GM21390 (cell line): ENCODE measurements around the gene DCAKD.

ENCODE experiments used
- ATAC-seq: cut with Tn5 transposase; IDR thresholded peaks from one replicate; pipeline ENCODE4 v1.9.1; 2021; ENCODE audit not compliant: unreplicated experiment

DCAKD gene

DNA sequence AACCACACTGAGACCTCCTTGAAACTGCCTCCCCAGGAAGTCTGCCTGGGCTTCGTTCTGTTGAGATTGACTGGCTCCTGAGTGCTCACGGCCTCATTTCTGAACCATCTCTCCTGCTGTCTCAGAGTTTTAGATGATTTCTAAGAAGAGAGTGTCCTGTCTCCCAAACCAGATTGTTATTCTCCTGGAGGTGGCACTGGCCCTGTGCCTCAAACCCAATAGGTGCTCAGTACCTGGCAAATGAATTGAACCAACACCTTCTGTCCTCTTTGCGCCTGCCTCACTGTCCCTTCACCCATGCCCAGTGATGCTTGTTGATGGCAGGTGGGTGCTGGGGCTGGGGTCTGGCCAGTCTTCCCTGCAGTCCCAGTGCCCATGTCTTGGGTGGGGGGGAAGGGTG, 47.0 kb downstream of the DCAKD start:
- ATAC-seq, result no peak

DNA sequence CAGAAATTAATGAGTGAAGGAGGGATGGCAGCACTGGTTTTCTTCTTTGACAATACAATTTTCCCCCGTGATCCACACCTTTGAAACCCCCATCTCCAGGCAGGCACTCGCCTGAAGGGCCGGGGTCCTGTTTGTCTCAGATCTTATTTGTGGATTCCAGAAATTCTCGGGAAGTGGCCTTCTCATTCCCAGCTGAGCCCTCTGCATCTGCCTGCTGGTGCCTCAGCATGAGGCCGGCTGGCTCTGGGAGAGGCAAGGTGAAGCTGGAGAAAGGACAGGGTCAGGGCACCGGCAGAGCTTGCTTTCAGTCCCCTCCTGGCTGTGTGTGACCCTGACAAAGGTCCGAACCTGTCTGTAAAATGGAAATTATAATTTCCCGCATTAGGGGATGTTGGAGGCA, 47.6 kb downstream of the DCAKD start:
- no peak for ATAC-seq

DNA sequence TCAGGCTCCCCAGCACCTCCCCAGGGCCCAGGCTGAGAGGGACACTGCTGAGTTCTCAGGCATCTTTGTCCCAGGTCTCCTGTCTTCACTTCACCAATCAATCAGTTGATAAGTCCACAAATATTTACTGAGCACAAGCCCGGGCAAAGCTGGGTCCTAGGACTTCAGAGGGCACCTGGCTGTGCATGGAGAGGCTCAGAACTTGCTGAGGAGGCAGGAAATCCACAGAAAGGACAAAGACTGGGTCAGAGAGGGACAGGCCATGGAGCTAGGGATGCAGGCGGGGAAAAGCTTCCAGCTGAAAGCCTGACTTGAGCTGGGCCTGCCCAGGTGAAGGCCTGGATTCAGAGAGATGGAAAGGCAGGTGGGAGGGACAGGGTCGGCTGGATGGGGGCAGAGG, 50.1 kb downstream of the DCAKD start:
- ATAC-seq, result no peak

DNA sequence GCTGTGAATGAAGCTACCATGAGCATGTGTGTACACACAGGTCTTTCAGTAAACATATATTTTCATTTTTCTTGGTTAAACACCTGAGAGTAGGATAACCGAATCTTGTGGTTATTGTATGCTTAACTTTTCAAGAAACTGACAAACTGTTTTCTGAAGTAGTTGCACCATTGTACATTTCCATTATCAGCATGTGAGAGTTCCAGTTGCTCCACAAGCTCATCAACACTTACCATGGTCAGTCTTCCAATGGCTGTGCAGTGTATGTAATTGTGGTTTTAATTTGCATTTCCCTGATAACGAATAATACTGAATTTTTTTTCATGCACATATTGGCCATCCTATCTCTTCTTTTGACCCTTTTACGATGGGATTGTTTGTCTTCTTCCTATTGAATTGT, 52.0 kb downstream of the DCAKD start:
- ATAC-seq, result no peak

DNA sequence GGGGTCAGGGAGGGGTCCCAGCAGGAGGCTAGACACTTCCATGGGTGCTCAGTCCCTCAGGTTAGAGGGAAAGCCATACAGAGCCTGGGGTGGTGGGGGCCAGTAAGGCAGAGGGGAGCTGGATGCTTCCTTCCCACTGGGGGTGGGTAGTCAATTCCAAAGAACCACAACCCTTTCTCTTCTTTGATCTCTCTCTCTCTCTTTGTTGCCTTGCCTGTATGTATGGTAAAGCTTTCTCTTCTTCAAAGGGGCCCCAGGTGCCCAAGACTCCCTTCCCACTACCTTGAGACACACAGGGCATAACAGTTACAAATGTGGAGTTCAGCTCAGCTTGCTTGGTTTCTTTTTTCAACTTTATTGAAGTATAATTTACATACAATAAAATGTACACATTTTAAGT, 52.8 kb downstream of the DCAKD start:
- ATAC-seq, result no peak

DNA sequence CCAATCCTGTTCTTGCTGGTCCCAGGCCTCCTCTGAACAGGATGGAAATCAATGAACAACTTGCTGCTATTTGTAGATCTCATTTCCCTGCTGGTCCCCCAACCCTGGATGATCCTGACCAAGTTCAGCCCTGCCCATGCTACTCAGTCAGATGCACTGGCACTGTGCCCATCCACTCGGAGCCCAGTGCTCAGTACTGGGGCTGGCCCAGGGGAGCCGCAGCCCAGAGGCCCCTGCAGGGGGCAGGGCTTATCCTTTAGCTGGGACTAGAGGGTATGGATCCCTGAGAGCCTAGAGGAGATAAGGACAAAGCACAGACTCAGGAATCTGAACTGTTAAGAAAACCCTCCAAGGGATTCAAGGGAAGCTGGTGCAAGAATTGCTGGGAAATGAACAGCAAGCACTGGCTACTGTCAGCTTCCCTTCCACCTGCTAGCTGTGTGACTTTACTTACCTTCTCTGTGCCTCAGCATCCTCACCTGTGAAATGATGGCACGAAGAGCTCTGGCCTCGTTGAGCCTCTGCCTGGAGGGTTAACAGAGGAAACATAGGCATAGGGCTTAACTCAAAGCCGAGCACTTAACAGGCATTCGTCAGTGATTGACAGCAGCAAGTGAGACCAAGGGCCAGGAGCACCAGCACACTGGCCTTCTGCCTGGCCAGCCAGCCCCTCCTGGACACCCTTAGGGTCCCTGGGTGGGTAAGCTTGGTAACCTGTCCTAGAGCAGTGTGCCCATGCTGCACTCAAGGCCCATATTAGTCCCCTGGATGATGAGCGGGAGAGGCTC, 53.5 kb downstream of the DCAKD start:
- no peak for ATAC-seq

DNA sequence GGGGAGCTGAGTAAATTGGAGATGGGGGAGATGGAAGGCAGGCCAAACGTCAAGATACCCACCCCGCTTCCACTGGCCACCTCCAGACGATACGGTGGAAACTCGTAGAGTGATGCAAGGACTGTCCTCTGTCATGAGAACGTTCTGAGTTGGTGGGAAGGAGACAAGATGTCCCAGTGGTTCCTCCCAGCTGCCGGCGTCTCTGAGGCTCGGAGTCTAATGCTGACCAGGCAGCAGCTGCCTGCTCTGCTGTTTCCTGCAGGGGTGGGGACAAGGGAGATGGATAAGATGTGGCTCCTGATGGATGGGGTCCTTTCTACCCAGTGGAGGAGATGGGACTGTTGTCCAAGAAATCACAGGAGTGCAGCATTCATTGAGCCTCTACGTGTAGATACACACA, 55.1 kb downstream of the DCAKD start:
- ATAC-seq, result no peak

DNA sequence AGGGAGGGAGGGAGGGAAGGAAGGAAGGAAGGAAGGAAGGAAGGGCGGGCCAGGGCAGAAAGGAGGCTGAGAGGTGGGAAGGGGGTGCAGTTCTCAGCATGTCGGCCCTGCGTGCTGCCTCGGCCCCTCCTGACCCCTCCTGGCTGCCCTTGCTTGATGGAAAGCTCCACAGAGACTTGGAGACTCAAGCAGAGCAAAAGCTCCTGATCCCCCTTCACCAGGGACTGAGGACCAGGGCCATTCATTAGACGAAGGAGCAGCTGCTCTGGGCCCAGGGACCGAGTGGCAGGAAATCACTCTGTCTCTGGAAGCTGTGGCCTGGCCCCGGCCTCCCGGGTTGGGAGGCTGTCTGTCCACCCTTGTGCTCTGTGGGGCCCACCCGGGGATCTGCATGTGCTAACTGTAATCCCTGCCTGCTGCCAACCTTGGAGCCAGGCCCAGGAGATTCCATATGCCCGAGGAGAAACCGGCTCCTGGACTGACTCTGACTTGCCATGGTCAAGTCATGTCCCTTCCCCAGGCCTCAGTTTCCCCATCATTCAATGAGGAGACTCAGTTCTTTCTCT, 55.9 kb downstream of the DCAKD start:
- no peak for ATAC-seq

DNA sequence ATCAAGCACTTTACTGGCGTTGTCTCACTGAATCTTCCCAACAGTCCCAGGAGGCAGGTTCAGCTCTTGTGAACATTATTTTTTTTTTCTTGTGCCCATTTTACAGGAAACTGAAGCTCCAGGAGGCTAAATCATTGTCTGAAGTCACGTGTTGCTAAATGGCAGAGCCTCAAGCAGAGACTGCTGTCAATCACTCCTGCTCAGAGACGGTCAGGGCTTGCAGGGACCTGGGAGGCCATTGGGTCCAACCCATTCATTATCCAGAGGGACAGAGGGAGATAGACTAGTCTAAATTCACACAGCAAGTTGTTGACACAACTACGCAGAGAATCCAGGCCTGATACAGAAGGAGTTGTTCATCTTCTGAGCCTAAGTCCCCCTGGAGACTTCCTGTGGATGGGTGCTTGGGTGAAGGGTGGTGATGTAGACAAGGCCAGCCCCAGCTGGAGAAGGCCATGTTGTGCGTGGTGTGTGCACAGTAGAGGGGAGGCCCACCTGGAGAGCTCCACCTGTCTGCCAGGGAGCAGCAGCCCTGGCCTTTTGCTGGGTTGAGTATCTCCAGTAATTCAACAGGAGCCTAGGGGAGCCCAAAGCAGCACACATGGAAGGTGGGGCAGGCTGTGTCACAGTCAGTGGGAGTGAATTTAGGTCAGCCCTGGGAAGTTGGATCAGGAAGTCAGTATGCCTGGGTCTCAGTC, 59.0 kb downstream of the DCAKD start:
- ATAC-seq, result no peak

DNA sequence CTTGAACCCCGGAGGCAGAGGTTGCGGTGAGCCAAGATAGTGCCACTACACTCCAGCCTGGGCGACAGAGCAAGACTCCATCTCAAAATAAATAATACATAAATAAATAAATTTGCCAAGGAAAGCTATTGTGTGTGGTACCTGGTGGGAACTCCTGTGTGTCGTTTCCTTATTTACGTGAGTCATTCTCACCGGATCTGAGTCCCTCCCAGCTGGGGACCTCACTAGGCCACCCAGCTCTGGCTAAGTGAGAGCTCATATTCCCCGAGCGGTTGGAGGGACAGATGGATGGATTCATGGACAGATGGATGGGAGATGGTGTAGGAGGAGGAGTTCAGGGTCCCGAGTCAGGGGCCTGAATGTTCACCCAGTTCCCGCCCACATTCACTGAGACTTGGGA, 60.4 kb downstream of the DCAKD start:
- no peak for ATAC-seq

DNA sequence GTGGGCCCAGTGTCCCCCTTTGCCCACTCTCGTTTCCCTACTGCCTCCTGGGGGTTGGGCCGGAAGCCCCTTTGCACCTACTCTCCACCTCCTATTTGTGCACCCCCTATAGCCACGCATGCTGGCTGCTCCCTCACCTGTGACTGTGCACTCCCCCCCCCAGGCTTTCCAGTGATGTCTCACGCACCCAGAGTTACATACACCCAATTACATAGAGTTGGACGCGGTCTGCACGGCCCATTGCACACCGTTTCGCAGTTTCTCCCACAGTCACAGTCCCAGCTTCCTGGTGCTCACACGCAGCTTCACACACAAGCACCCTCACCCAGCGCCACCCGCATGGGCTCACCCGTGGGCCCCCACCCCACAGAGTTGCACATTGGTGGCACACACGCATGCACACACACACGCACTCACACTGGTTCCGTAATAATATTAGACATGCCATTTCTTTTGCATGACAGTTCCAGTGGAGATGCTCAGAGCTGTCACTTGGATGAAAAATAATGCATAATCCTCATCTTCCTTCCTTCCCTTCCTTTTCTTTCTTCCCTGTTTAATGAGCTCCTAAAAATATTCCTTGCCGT, 61.8 kb downstream of the DCAKD start:
- ATAC-seq, result no peak

DNA sequence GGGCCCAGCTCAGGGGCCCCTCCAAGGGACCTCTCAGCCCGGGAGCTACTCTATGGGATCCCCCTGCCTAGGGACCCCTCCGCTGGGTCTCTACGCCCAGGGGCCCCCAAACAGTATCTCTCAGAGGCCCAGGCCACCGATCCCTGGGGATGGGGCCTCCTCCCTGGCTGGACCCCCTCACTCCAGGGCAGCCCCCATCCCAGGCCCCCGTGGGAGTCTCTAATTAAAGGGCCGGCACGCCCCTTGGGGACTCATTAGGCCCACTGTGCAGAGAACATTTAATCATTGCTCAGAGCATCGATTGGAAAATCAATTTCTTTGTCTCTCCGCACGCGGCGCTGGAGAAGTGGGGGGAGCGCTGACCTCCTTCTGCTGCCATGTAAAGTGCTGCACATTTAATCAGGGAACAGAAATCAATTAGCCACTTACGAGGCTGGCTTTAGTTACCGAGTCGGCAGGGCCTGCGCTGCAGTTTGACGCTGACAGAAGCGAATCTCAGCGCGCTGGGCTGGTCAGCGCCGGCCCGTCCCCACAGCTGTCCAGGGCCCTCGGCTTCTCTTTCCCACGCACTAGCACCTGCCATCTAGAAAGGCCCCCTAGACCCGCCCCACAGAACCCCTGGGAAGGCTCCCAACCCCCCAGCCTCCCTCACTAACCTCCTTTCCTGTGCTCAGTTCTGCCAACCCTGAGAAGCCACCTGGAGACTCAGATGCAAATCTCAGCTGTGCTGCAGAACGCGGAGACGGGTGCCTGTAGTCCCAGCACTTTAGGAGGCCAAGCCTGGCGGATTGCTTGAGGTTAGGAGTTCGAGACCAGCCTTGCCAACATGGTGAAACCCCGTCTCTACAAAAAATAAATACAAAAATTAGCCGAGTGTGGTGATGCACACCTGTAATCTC, 63.1 kb downstream of the DCAKD start:
- no peak for ATAC-seq

DNA sequence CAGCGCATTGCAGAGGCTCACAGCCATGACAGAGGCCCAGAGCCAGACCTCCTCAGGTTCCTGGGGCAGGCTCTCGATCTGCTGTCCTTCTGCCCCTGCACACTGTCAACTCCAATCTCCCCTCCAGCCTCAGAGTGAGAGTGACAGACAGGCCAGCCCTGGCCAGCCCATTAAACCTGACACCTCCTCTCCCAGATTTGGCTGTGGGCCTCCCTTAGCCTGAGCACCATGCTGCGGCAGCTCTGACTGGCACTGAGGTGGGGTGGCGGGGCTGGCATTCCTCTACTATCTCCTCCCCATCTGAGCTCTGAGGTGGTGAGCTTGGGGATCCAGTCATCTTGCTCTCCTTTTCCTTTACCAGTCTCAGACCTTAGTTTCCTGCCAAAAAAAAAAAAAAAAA, 67.9 kb downstream of the DCAKD start:
- ATAC-seq, result no peak

DNA sequence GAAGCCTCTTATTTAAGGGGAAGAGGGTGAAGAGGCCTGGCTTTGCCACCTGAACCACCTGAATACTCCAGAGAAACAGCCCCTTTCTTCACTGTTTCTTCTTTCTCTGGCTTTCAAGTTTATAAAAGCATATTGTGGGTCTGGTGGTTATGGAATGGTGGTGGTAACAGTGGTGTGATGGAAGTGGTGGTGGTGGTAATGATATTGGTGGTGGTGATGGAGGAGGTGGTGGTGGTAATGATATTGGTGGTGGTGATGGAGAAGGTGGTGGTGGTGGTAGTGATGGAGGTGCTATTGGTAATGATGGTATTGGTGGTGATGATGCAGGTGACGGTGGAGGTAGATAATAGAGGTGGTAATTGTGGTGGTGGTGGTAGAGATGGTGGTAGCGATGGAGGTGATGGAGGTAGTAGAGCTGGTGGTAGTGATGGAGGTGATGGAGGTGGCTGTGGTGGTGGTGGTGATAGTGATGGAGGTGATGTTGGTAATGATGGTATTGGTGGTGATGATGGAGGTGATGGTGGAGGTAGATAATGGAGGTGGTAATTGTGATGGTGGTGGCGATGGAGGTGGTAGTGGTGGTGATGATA, 69.2 kb downstream of the DCAKD start:
- no peak for ATAC-seq

DNA sequence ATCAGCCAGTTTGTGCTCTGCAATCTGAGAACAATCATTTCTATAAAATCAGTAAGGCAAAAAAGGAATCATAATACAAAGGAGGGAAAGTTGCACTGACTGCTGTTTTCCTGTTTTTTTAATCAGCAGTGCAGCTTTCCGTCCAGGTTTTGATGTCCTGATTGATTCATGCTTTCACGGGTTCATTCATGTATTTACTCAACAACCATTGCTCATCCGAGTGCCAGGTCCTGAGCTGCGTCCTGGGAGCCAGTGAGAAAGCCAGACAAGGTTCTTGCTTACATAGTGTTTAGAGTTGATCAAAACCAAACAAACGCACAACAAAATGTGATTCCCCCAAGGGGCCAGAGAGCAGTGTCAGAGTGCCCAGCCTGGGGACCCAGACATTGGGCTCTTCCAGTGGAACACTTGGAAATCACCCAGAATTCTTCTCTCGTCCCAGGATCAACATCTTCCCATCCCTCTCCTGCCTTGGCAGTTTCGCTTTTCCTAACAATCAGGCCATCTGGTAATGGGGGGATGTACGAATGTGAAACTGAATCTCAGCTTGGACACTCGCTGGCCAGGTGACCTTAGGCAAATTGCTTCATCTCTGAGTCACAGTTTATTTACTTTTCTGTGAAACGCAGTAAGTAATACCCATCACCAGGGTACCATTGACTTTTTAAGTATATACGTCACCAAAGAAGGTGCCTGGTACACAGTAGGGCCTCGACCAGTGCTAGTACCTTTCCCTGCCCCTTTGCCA, 70.0 kb downstream of the DCAKD start:
- ATAC-seq, result no peak

DNA sequence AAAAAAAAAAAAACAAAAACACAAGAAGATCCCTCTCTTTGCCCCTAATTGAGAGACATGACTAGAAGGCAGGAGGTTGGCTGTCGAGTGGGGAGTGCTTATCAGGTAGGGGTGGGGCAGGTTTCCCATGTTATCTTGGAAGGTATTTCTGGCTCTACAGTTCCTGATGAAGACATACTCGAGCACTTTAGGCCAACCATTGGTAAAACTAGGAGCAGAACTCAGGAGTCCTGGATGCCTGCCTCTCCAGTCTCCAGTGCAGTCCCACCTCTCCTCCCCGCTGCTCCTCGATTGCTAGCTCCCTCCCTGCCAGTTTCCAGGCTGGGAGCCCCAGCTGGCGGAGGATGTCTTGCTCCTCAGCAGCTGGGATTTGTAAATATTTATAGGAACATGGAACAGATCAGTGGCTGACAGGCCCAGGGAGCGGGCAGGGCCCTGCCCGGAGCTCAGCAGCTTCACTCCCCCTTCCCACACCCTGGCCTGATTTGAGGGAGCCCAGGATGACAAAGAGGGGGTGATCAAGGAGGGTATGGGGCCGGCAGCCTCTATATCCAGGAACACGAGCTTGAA, 71.9 kb downstream of the DCAKD start:
- no peak for ATAC-seq

DNA sequence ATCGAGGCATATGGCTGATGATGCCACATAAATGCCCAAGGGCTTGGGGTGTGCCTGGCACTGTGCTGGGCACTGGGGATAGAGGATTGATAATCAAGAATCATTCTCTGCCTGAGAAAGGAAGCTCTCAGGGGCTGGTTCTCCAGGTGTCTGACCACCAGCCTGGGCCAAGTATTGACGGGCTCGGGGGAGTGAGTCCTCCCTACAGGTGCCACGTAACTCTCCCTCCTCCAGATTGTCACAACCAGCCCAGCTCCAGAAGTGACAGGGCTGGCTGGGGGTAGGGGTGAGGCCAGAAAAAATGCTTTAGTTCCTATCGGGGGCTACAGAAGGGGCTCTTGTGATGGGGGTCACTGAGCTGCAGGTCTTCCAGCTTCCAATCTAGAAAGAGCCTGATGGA, 72.6 kb downstream of the DCAKD start:
- ATAC-seq, result no peak

DNA sequence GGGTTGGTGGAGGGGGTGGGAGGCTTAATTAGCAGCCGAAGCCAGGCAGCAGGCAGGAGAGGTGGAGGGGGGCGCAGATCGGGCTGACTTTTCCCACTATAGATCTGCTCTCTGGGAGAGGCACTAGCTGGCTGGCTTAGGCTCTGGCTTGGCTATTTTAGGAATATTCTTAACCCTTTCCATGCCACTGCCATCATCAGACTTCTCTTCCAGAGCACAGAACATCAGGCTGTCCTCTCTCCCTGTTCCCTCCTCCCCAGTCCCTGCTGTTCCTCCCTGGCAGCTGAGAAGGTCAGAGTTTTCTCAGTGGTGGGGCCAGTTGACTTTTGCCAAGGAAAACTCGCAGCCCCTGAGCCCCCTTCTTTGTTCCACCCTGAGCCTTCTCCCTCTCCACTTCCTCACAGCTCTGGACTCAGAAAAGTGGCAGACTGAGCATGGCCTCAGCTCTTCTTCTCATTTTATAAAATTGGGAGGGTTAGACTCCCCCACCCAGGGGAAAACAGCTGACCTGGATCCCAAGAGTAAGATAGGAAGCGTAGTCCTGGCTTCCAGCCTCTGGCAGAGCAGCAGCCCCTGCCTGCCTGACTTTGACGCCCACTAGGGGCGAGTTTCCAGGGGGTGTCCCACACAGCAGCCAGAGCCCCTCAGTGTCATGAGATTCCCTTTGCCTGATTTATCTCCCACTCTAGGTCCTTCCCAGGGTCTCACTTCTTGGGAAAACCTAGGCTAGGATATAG, 73.5 kb downstream of the DCAKD start:
- ATAC-seq, result no peak

DNA sequence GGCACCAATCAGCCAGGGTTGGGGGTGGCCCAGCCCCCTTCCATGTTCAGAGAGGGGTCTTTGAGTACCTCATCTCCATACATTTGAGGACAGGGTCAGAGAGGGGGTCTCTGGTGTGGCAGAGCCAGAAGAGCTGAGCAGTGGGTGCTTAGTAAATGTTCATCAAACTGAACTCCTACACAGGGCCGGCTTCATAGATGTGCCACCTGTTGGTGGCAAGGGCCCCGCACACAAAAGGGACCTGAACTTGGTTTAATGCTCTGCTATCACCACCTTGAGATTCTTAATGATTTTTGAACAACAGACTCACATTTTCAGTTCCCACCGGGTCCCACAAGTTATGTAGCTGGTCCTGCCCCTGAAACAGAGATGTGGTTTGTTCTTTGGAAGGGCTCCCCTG, 74.4 kb downstream of the DCAKD start:
- no peak for ATAC-seq
